ENCODE results near the gene CRYBA4. TPM values are rescaled to one million over a fixed set of nuclear protein-coding genes. Genes with fewer than 3 reads are reported as not detected.
A peak's percentile ranks its signal among the peaks of the same experiment; 100 is the strongest.
"Not testable (repeated sequence)": the region's sequence is repeated elsewhere in the genome, so short reads cannot be mapped to it uniquely, and the experiment has no call there.

Gene CRYBA4
- polyA plus RNA-seq, 1 donor (not counting 4 experiments of a cell fraction or from before 2014, with no cell fraction given), result not detected

GRCh38 chr22:26610996-26611395 is 10.8 kb upstream of the CRYBA4 start:
- dilution Hi-C loops (cut with MboI; ENCODE audit: extremely low pct_ligation_motif_present, low sequenced_read_pairs), result no loop called here
- peaks cover 11% of the 10 kb centered on the region for H3K27me3 ChIP-seq (ENCODE audit: control insufficient read depth, extremely low read depth, insufficient read depth, low read length)
- H3K27ac ChIP-seq (ENCODE audit: control insufficient read depth, insufficient read depth, low read length), result no peak overlapping the region

GRCh38 chr22:26612652-26613051 is 9.1 kb upstream of the CRYBA4 start:
- no peak for FAIRE-seq
- dilution Hi-C loops (cut with MboI; ENCODE audit: extremely low pct_ligation_motif_present, low sequenced_read_pairs), result no loop called here

More at GRCh38 chr22:26610996-26611395, 10.8 kb upstream of the CRYBA4 start:
- Histone ChIP-seq H3K4me1 (ENCODE audit: control insufficient read depth, extremely low read depth, insufficient read depth, low read length) (no peaks in the 10 kb centered on the region), H3K4me2 (ENCODE audit: control insufficient read depth, extremely low read depth, insufficient read depth, low read depth, low read length) (no peak overlapping the region), H4K20me1 (ENCODE audit: control insufficient read depth, extremely low read depth, insufficient read depth, low read length) (no peaks in the 10 kb centered on the region), H2AFZ (ENCODE audit: control insufficient read depth, low read length) (no peak overlapping the region), H3K9me1 (ENCODE audit: control insufficient read depth, extremely low read depth, insufficient read depth, low read length) (no peaks in the 10 kb centered on the region), H3K79me2 (ENCODE audit: control insufficient read depth, insufficient read depth, low read length) (no peaks in the 10 kb centered on the region), H3K9me3 (ENCODE audit: control insufficient read depth, low read depth, low read length) (no peaks in the 10 kb centered on the region), H3K4me3 (ENCODE audit: control insufficient read depth in 2 of 3, extremely low read depth in 1 of 3, insufficient read depth in 2 of 3, low read depth in 1 of 3, low read length in 3 of 3) (no peak overlapping the region), H3K36me3 (ENCODE audit: control insufficient read depth in 2 of 2, extremely low read depth in 1 of 2, insufficient read depth in 2 of 2, low read length in 2 of 2) (no peaks in the 10 kb centered on the region), H3K9ac (ENCODE audit: control insufficient read depth, extremely low read depth, insufficient read depth, low read length) (no peak overlapping the region)
- TF ChIP-seq EZH2 (IDR thresholded peaks at IDR 0.05; ENCODE audit: low read length) (no peak), CTCF (optimal IDR thresholded peaks at IDR 0.05 in 1 of 3, IDR thresholded peaks at IDR 0.05 in 1 of 3, conservative IDR thresholded peaks at IDR 0.05 in 1 of 3; ENCODE audit: extremely low read depth in 1 of 3, insufficient read depth in 2 of 3, low read length in 3 of 3) (no peak)
- no peak for FAIRE-seq
- DNase-seq (ENCODE audit: low read depth, low spot score), result peak; percentile 42

GRCh38 chr22:26613753-26614152 is 8.0 kb upstream of the CRYBA4 start:
- H3K9ac ChIP-seq (ENCODE audit: control insufficient read depth, extremely low read depth, insufficient read depth, low read length); H3K36me3 ChIP-seq (ENCODE audit: control insufficient read depth in 2 of 2, extremely low read depth in 1 of 2, insufficient read depth in 2 of 2, low read length in 2 of 2); FAIRE-seq; H3K79me2 ChIP-seq (ENCODE audit: control insufficient read depth, insufficient read depth, low read length); dilution Hi-C loops (cut with MboI; ENCODE audit: extremely low pct_ligation_motif_present, low sequenced_read_pairs); H3K27ac ChIP-seq (ENCODE audit: control insufficient read depth, insufficient read depth, low read length); H3K4me1 ChIP-seq (ENCODE audit: control insufficient read depth, extremely low read depth, insufficient read depth, low read length); DNase-seq (ENCODE audit: low read depth, low spot score); H3K4me3 ChIP-seq (ENCODE audit: control insufficient read depth in 2 of 3, extremely low read depth in 1 of 3, insufficient read depth in 2 of 3, low read depth in 1 of 3, low read length in 3 of 3); H3K9me1 ChIP-seq (ENCODE audit: control insufficient read depth, extremely low read depth, insufficient read depth, low read length); H4K20me1 ChIP-seq (ENCODE audit: control insufficient read depth, extremely low read depth, insufficient read depth, low read length); H2AFZ ChIP-seq (ENCODE audit: control insufficient read depth, low read length); H3K4me2 ChIP-seq (ENCODE audit: control insufficient read depth, extremely low read depth, insufficient read depth, low read depth, low read length); H3K9me3 ChIP-seq (ENCODE audit: control insufficient read depth, low read depth, low read length): not testable (repeated sequence)
- H3K27me3 ChIP-seq (ENCODE audit: control insufficient read depth, extremely low read depth, insufficient read depth, low read length), result peaks cover 16% of the 10 kb centered on the region

More at GRCh38 chr22:26612652-26613051, 9.1 kb upstream of the CRYBA4 start:
- H4K20me1 ChIP-seq (ENCODE audit: control insufficient read depth, extremely low read depth, insufficient read depth, low read length), result no peaks in the 10 kb centered on the region
- H3K4me3 ChIP-seq (ENCODE audit: control insufficient read depth in 2 of 3, extremely low read depth in 1 of 3, insufficient read depth in 2 of 3, low read depth in 1 of 3, low read length in 3 of 3), result no peak overlapping the region
- DNase-seq (ENCODE audit: low read depth, low spot score), result no peak
- no peaks in the 10 kb centered on the region for H3K9me3 ChIP-seq (ENCODE audit: control insufficient read depth, low read depth, low read length)
- H3K27me3 ChIP-seq (ENCODE audit: control insufficient read depth, extremely low read depth, insufficient read depth, low read length), result peaks cover 11% of the 10 kb centered on the region
- H3K27ac ChIP-seq (ENCODE audit: control insufficient read depth, insufficient read depth, low read length), result no peak overlapping the region
- H3K79me2 ChIP-seq (ENCODE audit: control insufficient read depth, insufficient read depth, low read length), result no peaks in the 10 kb centered on the region
- no peak overlapping the region for H3K4me2 ChIP-seq (ENCODE audit: control insufficient read depth, extremely low read depth, insufficient read depth, low read depth, low read length)
- H3K36me3 ChIP-seq (ENCODE audit: control insufficient read depth in 2 of 2, extremely low read depth in 1 of 2, insufficient read depth in 2 of 2, low read length in 2 of 2), result no peaks in the 10 kb centered on the region
- no peak overlapping the region for H2AFZ ChIP-seq (ENCODE audit: control insufficient read depth, low read length)
- no peaks in the 10 kb centered on the region for H3K9me1 ChIP-seq (ENCODE audit: control insufficient read depth, extremely low read depth, insufficient read depth, low read length)
- no peaks in the 10 kb centered on the region for H3K4me1 ChIP-seq (ENCODE audit: control insufficient read depth, extremely low read depth, insufficient read depth, low read length)
- TF ChIP-seq CTCF (optimal IDR thresholded peaks at IDR 0.05 in 1 of 3, IDR thresholded peaks at IDR 0.05 in 1 of 3, conservative IDR thresholded peaks at IDR 0.05 in 1 of 3; ENCODE audit: extremely low read depth in 1 of 3, insufficient read depth in 2 of 3, low read length in 3 of 3) (no peak), EZH2 (IDR thresholded peaks at IDR 0.05; ENCODE audit: low read length) (no peak)
- H3K9ac ChIP-seq (ENCODE audit: control insufficient read depth, extremely low read depth, insufficient read depth, low read length), result no peak overlapping the region
